ENCODE measurements around the gene SLC37A2.
"Not testable (repeated sequence)": the region's sequence is repeated elsewhere in the genome, so short reads cannot be mapped to it uniquely, and the experiment has no call there.

Gene SLC37A2

GRCh38 chr11:125062931-125063428 lies at the start of gene SLC37A2:
SLC37A2 (plus strand) TSS chr11:125063305; CDS start chr11:125063368, 63 bp downstream.
- peak; percentile 20 for DNase-seq

- DNase-seq: no peak
These were observed 46.7 kb upstream of the SLC37A2 start for GRCh38 chr11:125016413-125016812.

GRCh38 chr11:125020342-125020741 lies 42.8 kb upstream of the SLC37A2 start:
- no peak for DNase-seq

GRCh38 chr11:125022551-125022950 lies 40.6 kb upstream of the SLC37A2 start:
- DNase-seq: no peak

GRCh38 chr11:125025968-125026367 lies 37.1 kb upstream of the SLC37A2 start:
- DNase-seq: no peak

DNA sequence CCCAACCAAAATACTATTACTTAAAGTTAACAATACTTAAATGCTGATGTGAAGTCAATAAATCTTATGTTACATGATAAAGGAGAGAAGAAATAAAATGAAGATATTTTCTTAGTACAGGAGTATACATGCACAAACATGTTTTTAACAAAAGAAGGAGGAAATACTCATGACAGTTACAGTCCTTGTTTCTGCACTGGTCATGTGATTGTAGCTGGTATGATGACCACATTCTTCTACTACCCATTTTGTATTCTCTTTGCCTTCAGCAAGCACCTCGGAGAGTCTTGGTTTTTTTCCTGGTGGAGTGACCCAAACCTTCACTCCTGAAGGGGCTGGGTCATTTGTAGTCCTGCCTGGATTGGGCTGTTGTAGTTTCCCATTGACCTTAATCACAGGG lies 33.7 kb upstream of the SLC37A2 start:
- DNase-seq: not testable (repeated sequence)

DNA sequence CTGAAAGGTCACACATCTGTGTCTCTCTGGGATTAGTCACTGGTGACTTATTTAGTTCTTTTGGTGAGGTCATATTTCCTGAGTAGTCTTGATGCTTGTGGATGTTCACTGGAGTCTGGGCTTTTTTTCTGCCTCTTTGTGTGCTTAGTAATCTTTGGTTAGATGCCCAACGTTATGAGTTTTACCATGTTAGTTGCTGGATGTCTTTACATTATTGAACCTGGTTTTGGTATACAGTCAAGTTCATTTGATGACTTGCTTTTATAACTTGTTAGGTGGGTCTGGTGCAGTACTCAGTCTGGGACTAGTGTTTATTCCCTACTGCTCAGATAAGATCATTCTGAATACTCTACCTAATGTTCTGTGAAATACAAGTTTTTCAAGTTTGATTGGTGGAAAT lies 26.2 kb upstream of the SLC37A2 start:
- no peak for DNase-seq

GRCh38 chr11:125049164-125049792 lies 13.8 kb upstream of the SLC37A2 start:
- DNase-seq: no peak

DNA sequence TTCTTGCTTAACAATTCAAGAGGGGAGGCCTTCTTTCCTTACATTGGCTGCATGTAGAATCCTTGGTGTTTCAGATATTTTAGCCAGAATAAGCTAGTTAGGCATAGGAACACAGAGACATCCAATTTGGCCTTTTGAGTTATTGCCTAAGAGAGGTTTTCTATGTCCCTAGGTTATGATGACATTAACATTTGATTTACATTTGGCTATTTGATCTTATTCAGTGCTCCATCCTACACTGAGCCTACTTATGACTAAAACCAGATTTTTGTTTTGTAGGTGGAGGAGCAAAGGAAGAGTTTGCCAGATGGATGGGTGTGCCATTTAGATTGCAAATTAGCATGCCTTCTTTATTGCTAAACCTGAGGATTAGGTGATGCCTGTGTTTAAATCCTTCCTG lies 11.1 kb upstream of the SLC37A2 start:
- DNase-seq: no peak

DNA sequence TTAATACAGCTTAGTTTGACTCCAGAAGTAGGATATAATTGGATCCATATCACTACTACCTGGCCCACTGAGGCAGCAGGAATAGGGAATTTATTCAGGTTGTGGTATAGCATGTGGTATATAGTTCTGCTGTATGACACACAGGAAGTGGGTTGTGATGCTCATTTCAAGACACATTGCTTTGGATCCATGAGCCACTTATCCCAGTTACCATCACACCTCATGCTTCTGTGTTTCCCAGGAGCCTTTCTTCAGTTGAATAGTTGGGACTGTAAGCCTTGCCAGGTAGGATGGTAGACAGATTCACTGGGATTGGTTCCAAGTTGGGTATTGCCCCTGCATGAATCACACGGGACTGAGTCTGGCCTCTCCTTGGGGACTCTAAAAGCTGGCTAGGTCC lies 9.9 kb upstream of the SLC37A2 start:
- no peak for DNase-seq

- DNase-seq: no peak
These were observed 7.9 kb upstream of the SLC37A2 start for GRCh38 chr11:125055107-125055715.

DNA sequence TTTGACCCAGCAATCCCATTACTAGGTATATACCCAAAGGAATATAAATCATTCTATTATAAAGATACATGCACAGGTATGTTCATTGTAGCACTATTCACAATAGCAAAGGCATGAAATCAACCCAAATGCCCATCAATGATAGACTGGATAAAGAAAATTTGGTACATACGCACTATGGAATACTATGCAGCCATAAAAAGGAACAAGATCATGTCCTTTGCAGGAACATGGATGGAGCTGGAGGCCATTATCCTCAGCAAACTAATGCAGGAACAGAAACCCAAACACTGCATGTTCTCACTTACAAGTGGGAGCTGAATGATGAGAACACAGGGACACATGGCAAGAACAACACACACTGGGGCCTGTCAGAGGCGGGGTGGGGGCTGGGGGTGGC lies 7.0 kb upstream of the SLC37A2 start:
- DNase-seq: not testable (repeated sequence)

- DNase-seq: no peak
These were observed 6.0 kb upstream of the SLC37A2 start for GRCh38 chr11:125056931-125057692.

DNA sequence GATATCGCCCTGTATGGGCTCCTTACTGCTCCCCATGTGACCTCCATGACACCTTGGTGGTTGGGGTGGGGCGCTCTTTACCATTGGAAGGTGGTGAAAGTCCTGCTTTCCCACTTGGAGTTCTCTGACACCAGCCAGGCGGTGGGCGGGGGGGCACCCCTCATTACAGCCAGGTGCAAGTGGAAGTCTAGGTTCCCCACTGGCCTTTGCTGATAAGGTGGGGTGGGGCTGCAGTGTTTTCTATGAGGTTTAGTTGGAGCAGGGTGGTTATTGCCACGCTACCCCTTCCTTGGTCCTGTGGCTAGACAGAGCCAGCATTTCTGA lies 5.5 kb upstream of the SLC37A2 start:
- no peak for DNase-seq

DNA sequence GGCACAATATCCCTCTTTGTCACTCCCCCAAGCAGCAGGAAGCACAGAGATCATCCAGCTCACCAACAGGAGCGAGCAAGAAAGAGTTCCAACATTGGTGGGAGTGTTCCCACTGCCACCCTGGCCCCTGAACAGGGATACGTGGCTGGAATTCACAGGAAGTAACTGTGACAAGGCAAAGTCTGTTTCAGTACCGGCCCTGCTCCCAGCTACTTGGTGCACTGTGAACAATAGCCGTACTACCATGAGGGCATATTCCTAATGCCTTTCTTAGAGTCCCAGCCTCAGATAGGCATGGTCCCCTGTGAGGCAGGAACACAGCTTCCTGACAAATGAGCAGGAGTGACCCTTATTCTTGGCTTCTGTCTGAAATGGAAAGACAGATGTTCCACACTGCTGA lies 1.8 kb upstream of the SLC37A2 start:
- DNase-seq: no peak

DNA sequence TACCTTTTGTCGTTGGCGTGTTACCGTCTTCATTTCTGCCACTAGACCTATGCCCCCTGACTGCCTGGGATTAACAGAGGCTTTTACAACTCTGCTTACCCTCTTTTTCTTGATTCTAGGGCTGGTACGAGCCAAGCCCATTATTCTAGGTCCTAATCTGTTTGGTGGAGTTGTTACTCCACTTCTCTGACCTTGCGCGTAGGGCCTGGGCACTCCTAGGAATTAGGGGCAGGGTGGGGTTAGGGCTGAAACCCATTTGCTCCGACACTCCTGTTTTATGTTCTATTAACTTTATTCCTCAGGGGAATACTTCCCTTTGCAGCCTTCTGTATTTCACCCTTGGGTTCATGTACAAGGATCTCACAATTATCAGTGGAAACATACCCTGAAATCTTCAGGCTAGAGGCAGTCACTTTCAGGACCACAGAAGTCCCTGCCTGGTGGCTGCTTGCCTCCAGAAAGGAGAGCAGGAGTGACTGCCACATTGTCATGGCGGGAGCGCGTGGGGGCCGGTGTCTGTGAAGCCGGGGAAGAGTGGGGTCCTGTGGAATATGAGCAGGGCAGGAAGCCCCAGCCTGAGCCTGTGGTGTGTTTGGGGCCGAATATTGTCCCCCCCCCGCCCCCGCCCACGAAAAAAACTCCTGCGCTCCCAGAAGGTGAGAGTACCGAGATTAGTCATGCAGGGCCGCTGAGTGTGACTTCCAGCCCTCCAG lies 731 bp upstream of the SLC37A2 start:
- DNase-seq: no peak

DNA sequence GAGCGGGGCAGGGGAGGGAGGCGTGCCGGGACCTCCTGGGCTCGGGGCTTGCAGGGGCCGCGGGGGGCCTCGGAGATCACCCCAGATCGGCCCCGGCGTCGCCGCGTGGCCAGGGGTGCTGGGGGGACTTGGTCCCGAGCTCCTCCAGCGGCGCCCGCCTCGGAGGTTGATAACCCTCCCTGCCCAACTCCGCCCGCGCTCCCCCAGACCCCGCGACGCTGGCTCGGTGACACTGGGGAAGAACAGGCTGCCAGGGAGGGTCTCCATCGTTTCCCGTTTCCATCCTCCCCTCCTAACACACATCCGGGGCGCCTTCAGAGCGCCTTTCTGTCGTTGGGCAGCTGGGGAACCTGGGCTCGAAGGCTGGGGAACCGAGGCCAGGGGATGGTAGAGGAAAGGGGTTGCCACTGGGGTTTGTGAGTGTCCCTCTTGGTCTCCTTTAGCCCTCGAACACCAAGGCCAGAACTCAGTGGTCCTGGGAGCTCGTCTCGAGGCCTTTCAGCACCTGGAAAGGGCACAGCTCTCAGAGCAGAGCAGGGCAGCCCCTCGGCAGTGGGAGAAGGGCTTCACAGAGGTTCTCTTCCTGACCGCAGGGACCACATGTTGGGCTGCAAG lies 431 bp downstream of the SLC37A2 start:
- DNase-seq: no peak

DNA sequence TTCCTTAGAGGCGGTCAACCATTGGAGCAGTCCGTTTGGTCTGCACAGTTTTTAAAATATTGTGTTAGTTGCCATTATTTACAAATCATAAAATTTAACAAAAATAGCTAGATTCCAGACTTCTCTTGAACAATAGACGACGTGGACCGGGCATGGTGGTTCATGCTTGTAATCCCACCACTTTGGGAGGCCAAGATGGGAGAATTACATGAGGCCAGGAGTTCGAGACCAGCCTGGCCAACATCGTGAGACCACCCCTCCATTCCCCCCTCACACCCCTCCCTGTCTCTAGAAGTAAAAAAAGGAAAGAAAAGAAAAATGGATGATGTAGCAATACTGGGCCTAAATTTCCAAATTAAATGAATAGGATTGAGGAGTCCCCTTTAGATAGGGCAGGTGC lies 965 bp downstream of the SLC37A2 start:
- DNase-seq: no peak

GRCh38 chr11:125068368-125068767 lies 5.3 kb downstream of the SLC37A2 start:
- DNase-seq: no peak

DNA sequence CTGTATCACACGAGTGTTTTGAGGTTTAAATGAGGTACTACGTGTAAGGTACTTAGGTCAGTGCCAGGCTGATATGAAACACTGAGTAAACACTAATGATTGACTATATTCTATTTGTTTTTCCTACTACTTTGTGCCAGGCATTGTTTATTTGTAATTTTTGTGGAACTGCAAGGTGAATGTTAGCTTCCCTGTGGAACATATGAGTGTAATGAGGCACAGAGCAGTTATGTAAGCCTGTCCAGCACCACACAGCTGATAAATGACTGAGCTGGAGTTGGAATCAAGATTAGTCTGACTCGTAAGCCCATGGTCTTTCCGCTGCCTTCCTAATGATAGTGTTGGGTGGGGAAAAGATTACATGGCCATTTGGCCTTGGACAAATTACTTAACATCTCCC lies 5.9 kb downstream of the SLC37A2 start:
- DNase-seq: no peak

DNA sequence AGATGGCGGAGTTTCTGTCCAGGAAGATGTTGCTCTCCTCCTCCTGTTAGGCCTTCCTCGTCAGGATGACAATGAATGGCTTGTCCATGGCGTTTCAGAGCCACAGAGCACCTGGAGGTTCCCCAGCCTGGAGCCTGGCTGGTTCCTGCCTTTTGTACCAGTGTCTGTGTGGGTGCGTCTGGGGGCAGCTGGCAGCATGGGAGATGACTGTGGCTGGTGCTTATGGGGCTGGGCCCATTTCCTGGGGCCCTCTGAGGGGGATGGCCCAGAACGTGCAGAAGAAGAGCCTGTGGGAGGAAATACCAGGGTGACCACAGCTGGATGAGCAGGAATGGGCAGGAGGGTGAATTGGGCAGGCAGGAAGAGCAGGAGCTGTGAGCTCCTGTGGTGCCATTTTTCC lies 6.7 kb downstream of the SLC37A2 start:
- DNase-seq: no peak

DNA sequence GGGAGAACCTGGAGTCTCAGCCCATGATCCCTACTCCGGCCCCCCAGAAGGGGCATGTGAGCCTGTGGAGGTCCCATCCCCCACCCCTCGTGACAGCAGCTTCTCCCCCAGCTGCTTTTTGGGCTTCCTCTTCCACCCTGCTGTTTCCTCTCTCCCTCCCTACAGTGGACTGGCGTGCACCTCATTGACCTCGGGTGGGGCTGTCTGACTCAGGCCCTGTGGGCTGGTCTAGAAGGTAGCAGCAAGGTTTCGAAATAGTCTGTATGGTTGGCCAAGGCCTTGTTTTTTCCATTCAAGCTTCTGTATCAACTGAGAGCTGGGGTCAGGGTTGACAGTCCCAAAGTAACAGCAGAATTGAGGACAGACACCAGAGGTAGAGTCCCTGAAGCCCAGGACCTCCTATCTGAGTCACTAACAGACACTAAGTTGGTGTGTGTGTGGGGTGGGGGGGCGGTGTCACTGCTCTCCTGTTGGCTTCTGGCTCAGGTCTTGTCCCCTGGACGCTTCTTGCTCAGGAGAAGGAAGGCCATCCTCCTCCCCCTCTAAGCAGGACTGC lies 7.7 kb downstream of the SLC37A2 start:
- no peak for DNase-seq

DNA sequence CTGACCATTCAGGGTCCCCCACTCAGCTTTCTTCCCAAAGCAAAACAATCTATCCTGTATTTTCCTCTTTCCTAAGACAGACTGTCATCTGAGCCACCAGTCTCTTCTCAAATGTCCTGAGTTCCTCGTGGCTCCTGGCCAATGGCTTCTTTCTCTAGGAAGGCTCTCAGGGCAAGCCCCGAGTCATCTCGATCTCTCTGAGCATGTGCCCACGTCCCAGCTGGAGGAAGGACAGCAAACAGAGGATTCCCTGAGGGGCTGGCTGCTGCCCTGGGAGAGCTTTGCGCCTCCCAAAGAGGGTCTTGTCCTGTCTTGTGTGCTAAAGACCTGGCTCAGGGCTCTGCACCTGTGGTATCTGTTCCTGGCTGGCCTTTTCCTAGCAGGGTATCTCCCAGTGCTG lies 8.3 kb downstream of the SLC37A2 start:
- no peak for DNase-seq

Data from DMS79 (cell line).